Activated effector memory CD4-positive, alpha-beta T cell treated with Interleukin-2 at 50 U/mL for 16 hours (primary cell): ENCODE measurements around the gene KIF9.
"Not testable (repeated sequence)": the region's sequence is repeated elsewhere in the genome, so short reads cannot be mapped to it uniquely, and the experiment has no call there.

ENCODE experiments used
- DNase-seq: peaks from one replicate; pipeline ENCODE4 v3.0.0-alpha.2; 2020

Gene KIF9

GRCh38 chr3:47282424-47283192, at the start of gene KIF9, which contains the start of gene KLHL18:
TSS of gene KIF9 (minus strand) at chr3:47282799. CDS start at chr3:47277374, 5,425 bp downstream.
TSS of gene KLHL18 (plus strand) at chr3:47282944. CDS start at chr3:47282966, 22 bp downstream.
- peak; percentile 91 for DNase-seq

- DNase-seq: peak; percentile 13
These were observed 41.8 kb upstream of the KIF9 start for GRCh38 chr3:47324278-47324865.

GRCh38 chr3:47323431-47324277, 41.1 kb upstream of the KIF9 start:
- DNase-seq: no peak

GRCh38 chr3:47319956-47320355, 37.4 kb upstream of the KIF9 start:
- DNase-seq: no peak

GRCh38 chr3:47318916-47319315, 36.3 kb upstream of the KIF9 start:
- DNase-seq: no peak

- DNase-seq: not testable (repeated sequence)
These were observed 33.6 kb upstream of the KIF9 start for GRCh38 chr3:47316151-47316550.

- no peak for DNase-seq
These were observed 32.6 kb upstream of the KIF9 start for GRCh38 chr3:47315069-47315647.

- no peak for DNase-seq
These were observed 31.6 kb upstream of the KIF9 start for GRCh38 chr3:47314056-47314764.

- no peak for DNase-seq
These were observed 30.9 kb upstream of the KIF9 start for GRCh38 chr3:47313341-47314055.

- DNase-seq: no peak
These were observed 27.8 kb upstream of the KIF9 start for GRCh38 chr3:47310391-47310790.

- DNase-seq: not testable (repeated sequence)
These were observed 26.6 kb upstream of the KIF9 start for GRCh38 chr3:47309231-47309630.

GRCh38 chr3:47306022-47306421, 23.4 kb upstream of the KIF9 start:
- DNase-seq: no peak

- DNase-seq: no peak
These were observed 18.9 kb upstream of the KIF9 start for GRCh38 chr3:47301456-47301855.

GRCh38 chr3:47299381-47300318, 17.1 kb upstream of the KIF9 start:
- DNase-seq: no peak

GRCh38 chr3:47298439-47298838, 15.8 kb upstream of the KIF9 start:
- DNase-seq: no peak

GRCh38 chr3:47296562-47297302, 14.1 kb upstream of the KIF9 start:
- DNase-seq: no peak

GRCh38 chr3:47295976-47296375, 13.4 kb upstream of the KIF9 start:
- no peak for DNase-seq

- DNase-seq: no peak
These were observed 12.7 kb upstream of the KIF9 start for GRCh38 chr3:47295322-47295721.

- DNase-seq: no peak
These were observed 11.8 kb upstream of the KIF9 start for GRCh38 chr3:47294392-47294791.

GRCh38 chr3:47293822-47294221, 11.2 kb upstream of the KIF9 start:
- DNase-seq: no peak
